ENCODE results near the gene PPP1R16B.

- no peak for TF ChIP-seq CTCF (IDR thresholded peaks at IDR 0.05)
- TF ChIP-seq POLR2A (IDR thresholded peaks at IDR 0.05): no peak
Observed at GRCh38 chr20:38762174-38762573, 43.3 kb upstream of the PPP1R16B start.
